ENCODE measurements around the gene SLC25A18. TPM values are rescaled to one million over a fixed set of nuclear protein-coding genes. Genes with fewer than 3 reads are reported as not detected.

SLC25A18 gene
- total RNA-seq, 2 experiments from 2014 or later: not detected

DNA sequence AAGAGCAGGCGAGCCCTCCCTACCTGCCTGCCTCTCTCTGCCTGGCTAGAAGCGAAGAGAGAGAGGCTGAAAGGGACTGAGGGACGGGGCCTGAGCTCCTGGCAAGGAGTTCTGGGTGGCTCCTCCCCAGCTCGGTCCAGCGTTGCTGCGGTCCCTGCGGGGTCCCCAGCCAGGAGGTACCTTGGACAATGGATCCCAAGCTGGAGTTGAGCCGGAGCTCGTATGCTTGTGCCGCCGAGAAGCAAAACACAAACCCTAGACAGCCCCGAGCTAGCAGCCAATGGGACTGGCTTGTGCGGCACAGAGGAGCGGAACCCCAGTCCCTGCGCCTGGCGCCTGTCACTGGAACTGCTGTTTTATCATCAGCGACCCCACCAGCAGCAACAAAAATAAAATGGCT is 18.3 kb downstream of the SLC25A18 start:
- peaks cover 4% of the 10 kb centered on the region for H3K27me3 Mint-ChIP-seq

GRCh38 chr22:17583151-17583550 is 19.9 kb downstream of the SLC25A18 start:
- Mint-ChIP-seq H3K36me3 (no peaks in the 10 kb centered on the region), H3K4me1 (no peaks in the 10 kb centered on the region), H3K4me3 (no peak overlapping the region), H3K9me3 (no peaks in the 10 kb centered on the region), H3K27me3 (no peaks in the 10 kb centered on the region), H3K27ac (no peak overlapping the region)
- no peak for DNase-seq

More for the DNA sequence above, 18.3 kb downstream of the SLC25A18 start:
- no peaks in the 10 kb centered on the region for H3K36me3 Mint-ChIP-seq
- DNase-seq: no peak
- no peaks in the 10 kb centered on the region for H3K9me3 Mint-ChIP-seq
- no peak overlapping the region for H3K27ac Mint-ChIP-seq
- no peaks in the 10 kb centered on the region for H3K4me1 Mint-ChIP-seq
- H3K4me3 Mint-ChIP-seq: no peak overlapping the region

DNA sequence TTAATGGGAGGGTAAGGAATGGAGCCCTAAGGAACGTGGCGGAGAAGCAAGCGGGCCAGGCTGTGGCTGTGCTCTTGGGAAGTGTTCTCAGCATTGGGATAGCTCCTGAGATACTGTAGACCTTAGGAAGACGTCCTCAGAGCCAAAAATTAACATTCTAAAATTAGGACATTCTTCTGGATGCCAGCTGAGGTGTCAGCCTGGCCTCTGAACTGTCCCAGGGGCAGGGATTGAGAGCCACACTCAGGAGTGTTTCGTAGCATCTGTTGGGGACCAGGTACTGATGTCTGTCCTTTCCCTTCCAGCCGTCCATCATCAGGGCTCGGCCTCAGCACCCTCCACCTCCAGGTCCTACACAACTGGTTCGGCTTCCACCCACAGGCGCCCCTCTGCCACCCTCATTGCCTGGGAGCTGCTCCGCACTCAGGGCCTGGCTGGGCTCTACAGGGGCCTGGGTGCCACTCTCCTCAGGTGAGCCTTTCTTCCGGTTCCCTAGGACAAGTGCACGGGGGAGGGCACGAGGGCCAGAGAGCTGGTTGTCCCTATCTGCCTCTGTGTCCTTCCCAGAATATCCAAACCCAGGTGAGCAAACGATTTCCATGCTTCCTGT is 23.6 kb downstream of the SLC25A18 start:
- Mint-ChIP-seq H3K27me3 (no peaks in the 10 kb centered on the region), H3K4me1 (no peaks in the 10 kb centered on the region), H3K9me3 (no peaks in the 10 kb centered on the region)

DNA sequence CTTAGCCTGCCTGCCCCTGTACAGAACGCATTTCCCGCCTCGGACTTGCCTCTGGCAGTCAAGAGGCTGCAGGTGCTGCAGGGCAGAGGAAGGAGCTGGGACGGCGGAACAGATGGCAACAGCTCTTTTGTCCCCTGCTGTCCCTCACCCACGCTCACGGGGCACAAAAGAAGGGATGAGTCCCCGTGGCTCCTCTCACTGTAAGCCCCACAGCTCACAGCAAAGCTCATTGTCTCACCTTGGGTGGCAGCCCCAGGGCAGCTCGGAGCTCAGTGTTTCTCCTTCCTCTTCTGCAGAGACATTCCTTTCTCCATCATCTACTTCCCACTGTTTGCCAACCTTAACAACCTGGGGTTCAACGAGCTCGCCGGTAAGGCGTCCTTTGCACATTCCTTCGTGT is 24.3 kb downstream of the SLC25A18 start:
- H3K4me3 Mint-ChIP-seq: no peak overlapping the region
- H3K27me3 Mint-ChIP-seq: no peaks in the 10 kb centered on the region
- H3K9me3 Mint-ChIP-seq: no peaks in the 10 kb centered on the region
- DNase-seq: no peak
- no peaks in the 10 kb centered on the region for H3K4me1 Mint-ChIP-seq
- no peaks in the 10 kb centered on the region for H3K36me3 Mint-ChIP-seq
- H3K27ac Mint-ChIP-seq: no peak overlapping the region

More for the DNA sequence above, 23.6 kb downstream of the SLC25A18 start:
- DNase-seq: no peak
- H3K36me3 Mint-ChIP-seq: no peaks in the 10 kb centered on the region
- H3K4me3 Mint-ChIP-seq: no peak overlapping the region
- no peak overlapping the region for H3K27ac Mint-ChIP-seq

GRCh38 chr22:17588606-17589005 is 25.3 kb downstream of the SLC25A18 start:
- no peaks in the 10 kb centered on the region for H3K36me3 Mint-ChIP-seq
- no peaks in the 10 kb centered on the region for H3K4me1 Mint-ChIP-seq
- H3K27ac Mint-ChIP-seq: no peak overlapping the region
- no peak for DNase-seq
- no peaks in the 10 kb centered on the region for H3K27me3 Mint-ChIP-seq
- no peaks in the 10 kb centered on the region for H3K9me3 Mint-ChIP-seq
- H3K4me3 Mint-ChIP-seq: no peak overlapping the region

GRCh38 chr22:17589810-17590375 is 26.6 kb downstream of the SLC25A18 start:
- Mint-ChIP-seq H3K4me3 (no peak overlapping the region), H3K36me3 (peaks cover 5% of the 10 kb centered on the region), H3K9me3 (no peaks in the 10 kb centered on the region), H3K4me1 (no peaks in the 10 kb centered on the region), H3K27ac (no peak overlapping the region), H3K27me3 (no peaks in the 10 kb centered on the region)
- DNase-seq: no peak

DNA sequence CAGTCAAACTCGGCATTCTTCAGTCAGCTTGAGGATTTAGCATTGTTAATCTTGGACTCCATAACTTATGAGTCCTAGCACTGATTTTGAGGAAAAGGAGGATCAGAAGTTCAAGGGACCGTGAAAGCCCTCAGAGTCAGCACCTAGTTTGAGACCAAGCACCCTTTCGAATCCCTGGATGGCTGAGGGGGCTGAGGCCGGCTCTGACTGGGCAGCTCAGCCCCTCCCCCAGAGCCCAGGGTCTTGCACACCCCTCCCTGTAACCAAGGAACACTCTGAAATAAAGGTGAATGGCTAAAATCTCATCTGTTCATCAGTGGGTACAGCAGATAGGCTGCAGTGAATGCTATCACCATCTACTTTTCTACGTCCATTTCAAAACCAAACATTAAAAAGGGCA is 27.3 kb downstream of the SLC25A18 start:
- H3K27ac Mint-ChIP-seq: no peak overlapping the region
- no peaks in the 10 kb centered on the region for H3K9me3 Mint-ChIP-seq
- no peak overlapping the region for H3K4me3 Mint-ChIP-seq
- no peaks in the 10 kb centered on the region for H3K4me1 Mint-ChIP-seq
- H3K36me3 Mint-ChIP-seq: peaks cover 5% of the 10 kb centered on the region
- no peak for DNase-seq
- no peaks in the 10 kb centered on the region for H3K27me3 Mint-ChIP-seq

DNA sequence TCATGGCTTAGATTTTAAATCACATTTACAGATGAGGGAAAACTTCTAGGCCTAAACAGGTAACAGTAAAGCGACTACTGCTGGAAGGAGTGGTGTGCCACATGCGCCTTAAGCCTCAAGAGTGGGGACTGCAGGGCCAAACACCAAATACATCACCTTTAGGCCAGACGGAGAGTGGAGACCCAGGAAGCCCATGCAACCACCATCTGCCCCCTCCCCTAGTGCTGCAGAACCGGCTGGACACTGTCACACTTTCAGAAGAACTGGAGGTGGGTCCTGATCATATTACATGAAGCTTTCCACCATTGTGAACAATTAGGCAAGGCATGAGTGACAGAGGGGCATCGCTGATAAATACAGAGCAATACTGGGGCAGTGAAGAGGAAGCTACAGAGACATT is 28.9 kb downstream of the SLC25A18 start:
- Mint-ChIP-seq H3K27ac (no peak overlapping the region), H3K4me3 (no peak overlapping the region), H3K27me3 (no peaks in the 10 kb centered on the region), H3K36me3 (peaks cover 14% of the 10 kb centered on the region), H3K4me1 (no peaks in the 10 kb centered on the region), H3K9me3 (no peaks in the 10 kb centered on the region)
- DNase-seq: no peak

GRCh38 chr22:17596226-17596625 is 32.9 kb downstream of the SLC25A18 start:
- Mint-ChIP-seq H3K9me3 (no peaks in the 10 kb centered on the region), H3K4me3 (no peak overlapping the region), H3K36me3 (peaks cover 26% of the 10 kb centered on the region), H3K27me3 (no peaks in the 10 kb centered on the region), H3K4me1 (no peaks in the 10 kb centered on the region), H3K27ac (no peak overlapping the region)
- no peak for DNase-seq

DNA sequence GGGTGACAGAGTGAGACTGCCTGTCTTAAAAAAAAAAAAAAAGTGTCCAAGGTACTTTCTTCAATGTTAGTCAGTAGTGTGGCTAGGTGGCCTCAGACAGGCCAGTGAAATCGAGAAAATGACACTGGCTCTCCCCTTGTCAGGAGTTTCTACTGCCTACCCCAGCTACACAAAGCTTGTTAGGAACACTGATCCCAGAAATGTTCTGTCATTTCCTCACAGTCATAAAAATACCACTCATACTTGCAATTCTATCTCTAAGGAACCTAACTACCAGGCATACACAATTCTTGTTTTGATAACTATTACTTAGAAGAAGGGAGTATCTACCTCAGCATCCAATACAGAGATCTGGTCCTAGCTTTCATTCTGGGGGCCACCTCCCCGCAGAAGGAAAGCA is 33.9 kb downstream of the SLC25A18 start:
- no peaks in the 10 kb centered on the region for H3K4me1 Mint-ChIP-seq
- DNase-seq: no peak
- H3K4me3 Mint-ChIP-seq: no peak overlapping the region
- H3K36me3 Mint-ChIP-seq: peaks cover 26% of the 10 kb centered on the region
- no peaks in the 10 kb centered on the region for H3K27me3 Mint-ChIP-seq
- H3K9me3 Mint-ChIP-seq: no peaks in the 10 kb centered on the region
- H3K27ac Mint-ChIP-seq: peak overlapping the region; percentile 11

- H3K9me3 Mint-ChIP-seq: no peaks in the 10 kb centered on the region
- H3K27ac Mint-ChIP-seq: no peak overlapping the region
- H3K36me3 Mint-ChIP-seq: peaks cover 26% of the 10 kb centered on the region
- DNase-seq: no peak
- no peak overlapping the region for H3K4me3 Mint-ChIP-seq
- H3K27me3 Mint-ChIP-seq: no peaks in the 10 kb centered on the region
- no peaks in the 10 kb centered on the region for H3K4me1 Mint-ChIP-seq
Measured at GRCh38 chr22:17598318-17598717, 35.0 kb downstream of the SLC25A18 start.

- Mint-ChIP-seq H3K9me3 (no peaks in the 10 kb centered on the region), H3K27ac (peak overlapping the region; percentile 18), H3K4me1 (no peaks in the 10 kb centered on the region), H3K36me3 (peaks cover 21% of the 10 kb centered on the region), H3K27me3 (no peaks in the 10 kb centered on the region), H3K4me3 (no peak overlapping the region)
- DNase-seq: no peak
Measured at GRCh38 chr22:17601031-17601430, 37.7 kb downstream of the SLC25A18 start.

DNA sequence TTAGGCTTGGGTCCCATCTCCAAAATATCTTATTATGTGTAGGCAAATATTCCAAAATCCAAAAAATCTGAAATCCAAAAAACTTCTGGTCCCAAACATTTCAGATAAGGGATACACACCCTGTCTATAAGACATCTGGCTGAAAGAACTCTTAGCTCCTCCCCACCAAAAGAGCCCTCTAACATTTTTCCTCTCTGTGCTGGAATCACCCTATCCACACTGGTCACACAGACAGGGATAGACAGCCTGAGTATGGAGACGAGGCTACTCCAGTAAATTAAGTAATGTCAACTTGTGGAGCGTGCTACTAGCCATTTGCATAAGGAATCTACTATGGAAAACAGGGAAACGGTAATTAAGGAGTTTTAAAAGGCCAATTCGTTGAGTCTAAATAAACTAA is 40.4 kb downstream of the SLC25A18 start:
- Mint-ChIP-seq H3K9me3 (no peaks in the 10 kb centered on the region), H3K27ac (no peak overlapping the region), H3K4me3 (no peak overlapping the region), H3K4me1 (no peaks in the 10 kb centered on the region), H3K27me3 (no peaks in the 10 kb centered on the region), H3K36me3 (peaks cover 3% of the 10 kb centered on the region)
- no peak for DNase-seq

GRCh38 chr22:17606496-17606895 is 43.2 kb downstream of the SLC25A18 start:
- no peaks in the 10 kb centered on the region for H3K9me3 Mint-ChIP-seq
- no peak overlapping the region for H3K27ac Mint-ChIP-seq
- no peak overlapping the region for H3K4me3 Mint-ChIP-seq
- H3K36me3 Mint-ChIP-seq: peaks cover 3% of the 10 kb centered on the region
- no peaks in the 10 kb centered on the region for H3K27me3 Mint-ChIP-seq
- peaks cover 1% of the 10 kb centered on the region for H3K4me1 Mint-ChIP-seq
- no peak for DNase-seq

DNA sequence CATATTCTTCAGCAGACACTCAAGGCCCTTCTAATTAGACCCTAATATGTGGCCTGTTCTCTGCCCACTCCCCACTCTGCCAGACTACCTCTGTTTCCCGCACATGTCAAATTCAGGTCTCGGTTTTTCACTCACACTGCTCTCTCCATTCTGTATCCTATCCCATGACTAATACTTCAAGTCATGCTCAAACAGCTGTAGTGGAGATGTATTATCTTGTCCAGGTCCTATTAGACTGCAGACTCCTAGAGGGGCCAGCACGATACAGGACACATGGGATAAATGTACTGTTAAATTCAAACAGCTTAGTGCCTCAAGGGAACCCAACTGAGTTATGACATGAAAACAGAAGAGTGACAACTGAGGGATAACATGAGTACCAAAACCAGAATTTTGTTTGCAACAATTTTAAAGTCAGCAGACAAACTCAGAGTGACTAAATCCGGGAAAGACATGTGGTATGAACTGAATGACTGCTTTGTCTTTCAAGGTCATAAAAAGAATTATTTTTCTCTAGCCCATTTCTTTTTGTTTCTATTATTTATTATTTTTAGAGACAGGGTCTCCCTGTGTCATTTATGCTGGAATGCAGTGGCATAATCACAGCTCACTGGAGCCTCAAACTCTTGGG is 44.7 kb downstream of the SLC25A18 start:
- DNase-seq: no peak
- no peak overlapping the region for H3K4me3 Mint-ChIP-seq
- H3K4me1 Mint-ChIP-seq: peaks cover 4% of the 10 kb centered on the region
- H3K36me3 Mint-ChIP-seq: peaks cover 6% of the 10 kb centered on the region
- H3K27me3 Mint-ChIP-seq: no peaks in the 10 kb centered on the region
- H3K9me3 Mint-ChIP-seq: no peaks in the 10 kb centered on the region
- H3K27ac Mint-ChIP-seq: no peak overlapping the region

DNA sequence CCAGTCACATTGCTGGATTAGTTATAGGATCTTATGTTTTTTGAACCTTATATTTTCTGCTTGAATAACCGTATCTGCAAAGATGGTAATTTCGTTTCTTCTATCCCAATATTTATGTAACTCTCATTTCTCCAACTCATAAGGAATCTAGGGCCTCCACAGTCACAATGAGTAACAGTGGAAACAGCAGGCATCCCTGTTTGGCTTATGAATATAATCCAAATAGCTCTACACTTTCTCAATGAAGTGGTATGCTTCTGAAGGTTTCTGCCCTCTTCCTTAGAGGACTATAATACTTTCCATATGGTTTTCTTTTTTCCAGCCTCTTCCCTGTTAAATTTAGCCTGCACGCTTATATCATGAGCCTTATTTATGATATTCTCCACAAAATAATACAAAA is 48.8 kb downstream of the SLC25A18 start:
- H3K27ac Mint-ChIP-seq: no peak overlapping the region
- DNase-seq: no peak
- H3K4me1 Mint-ChIP-seq: peaks cover 6% of the 10 kb centered on the region
- H3K36me3 Mint-ChIP-seq: peaks cover 7% of the 10 kb centered on the region
- H3K4me3 Mint-ChIP-seq: no peak overlapping the region
- no peaks in the 10 kb centered on the region for H3K27me3 Mint-ChIP-seq
- no peaks in the 10 kb centered on the region for H3K9me3 Mint-ChIP-seq
